GM18870 (cell line): ENCODE data around the gene NABP1.

Experiments used
- ATAC-seq: cut with Tn5 transposase; IDR thresholded peaks from one replicate; pipeline ENCODE4 v1.9.1; 2021; ENCODE audit warnings: moderate library complexity; ENCODE audit not compliant: unreplicated experiment

NABP1 gene

GRCh38 chr2:191646163-191646902, 31.6 kb upstream of the NABP1 start:
- ATAC-seq: no peak

- no peak for ATAC-seq
Observed at GRCh38 chr2:191649519-191649918, 28.4 kb upstream of the NABP1 start.

- ATAC-seq: peak; percentile 99
Observed at GRCh38 chr2:191650896-191651773, 26.8 kb upstream of the NABP1 start.

GRCh38 chr2:191653667-191654391, 24.1 kb upstream of the NABP1 start:
- no peak for ATAC-seq

- ATAC-seq: no peak
Observed at GRCh38 chr2:191656391-191656790, 21.5 kb upstream of the NABP1 start.

- ATAC-seq: no peak
Observed at GRCh38 chr2:191656792-191657191, 21.1 kb upstream of the NABP1 start.

- no peak for ATAC-seq
Observed at GRCh38 chr2:191657977-191658376, 20.0 kb upstream of the NABP1 start.

- no peak for ATAC-seq
Observed at GRCh38 chr2:191659198-191659597, 18.7 kb upstream of the NABP1 start.

- ATAC-seq: no peak
Observed at GRCh38 chr2:191660575-191660974, 17.4 kb upstream of the NABP1 start.

- ATAC-seq: no peak
Observed at GRCh38 chr2:191661097-191661924, 16.6 kb upstream of the NABP1 start.

- no peak for ATAC-seq
Observed at GRCh38 chr2:191664823-191665677, 12.9 kb upstream of the NABP1 start.

GRCh38 chr2:191666226-191666625, 11.7 kb upstream of the NABP1 start:
- no peak for ATAC-seq

- ATAC-seq: peak; percentile 82
Observed at GRCh38 chr2:191666732-191667131, 11.2 kb upstream of the NABP1 start.

GRCh38 chr2:191670076-191670475, 7.9 kb upstream of the NABP1 start:
- ATAC-seq: peak; percentile 69

- ATAC-seq: no peak
Observed at GRCh38 chr2:191670787-191671186, 7.1 kb upstream of the NABP1 start.

GRCh38 chr2:191675807-191676721, 1.9 kb upstream of the NABP1 start:
- ATAC-seq: peak; percentile 76

- ATAC-seq: peak; percentile 38
Observed at GRCh38 chr2:191676790-191677645, 918 bp upstream of the NABP1 start.
